Stimulated activated naive CD8-positive, alpha-beta T cell treated with anti-CD3 and anti-CD28 coated beads, Interleukin-15, amount 100 ng/mL, for 72 hours (primary cell): ENCODE results near the gene PROP1.
"Not testable (repeated sequence)": the region's sequence is repeated elsewhere in the genome, so short reads cannot be mapped to it uniquely, and the experiment has no call there.

Source experiments
- ATAC-seq: fragments of 150-1000 bp; cut with Tn5 transposase; 2 replicates; pipeline ENCODE4 v1.10.0; 2021; ENCODE audit warnings: mild to moderate bottlenecking, moderate library complexity
- DNase-seq, 2 donors: peaks; one replicate each; pipeline ENCODE4 v3.0.0; 2021 to 2022
- H3K27ac Mint-ChIP-seq, 2 donors: one replicate each; pipeline ENCODE4 v1.8.0; 2022; ENCODE audit warnings: mild to moderate bottlenecking in 2 of 2, mixed read lengths in 2 of 2, moderate library complexity in 2 of 2
- H3K27me3 Mint-ChIP-seq: one replicate; pipeline ENCODE4 v1.8.0; 2022; ENCODE audit warnings: mixed read lengths
- H3K4me1 Mint-ChIP-seq: one replicate; pipeline ENCODE4 v1.8.0; 2022; ENCODE audit warnings: mild to moderate bottlenecking, mixed read lengths
- H3K4me3 Mint-ChIP-seq, 2 donors: one replicate each; pipeline ENCODE4 v1.8.0; 2022; ENCODE audit warnings: mild to moderate bottlenecking in 2 of 2, mixed read lengths in 2 of 2, moderate library complexity in 1 of 2
- H3K9me3 Mint-ChIP-seq, 2 donors: one replicate each; pipeline ENCODE4 v1.8.0; 2022; ENCODE audit warnings: mixed read lengths in 2 of 2

The PROP1 gene

DNA sequence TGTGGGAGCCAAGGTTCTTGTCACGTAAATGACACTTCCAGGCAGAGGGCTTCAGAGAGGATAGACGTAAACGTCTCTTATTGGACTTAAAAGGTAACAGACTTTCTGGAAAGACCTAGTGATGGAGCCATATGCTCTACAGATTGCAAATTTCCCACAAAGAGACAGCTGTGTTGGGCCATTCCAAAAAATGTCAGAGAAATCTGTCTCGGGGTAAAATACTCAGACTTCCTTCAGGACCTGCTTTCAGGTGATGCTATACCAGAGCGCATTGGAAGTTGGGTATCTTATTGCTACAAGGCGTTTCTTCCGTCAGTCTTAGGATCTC, 29.2 kb downstream of the PROP1 start:
- no peak overlapping the region for H3K4me3 Mint-ChIP-seq
- H3K27me3 Mint-ChIP-seq, result peaks cover 8% of the 10 kb centered on the region
- no peak for DNase-seq
- peaks cover 7% of the 10 kb centered on the region for H3K4me1 Mint-ChIP-seq
- ATAC-seq, result no peak
- H3K9me3 Mint-ChIP-seq, result peaks cover 5 to 7% of the 10 kb centered on the region in 2 donors
- no peak overlapping the region for H3K27ac Mint-ChIP-seq

DNA sequence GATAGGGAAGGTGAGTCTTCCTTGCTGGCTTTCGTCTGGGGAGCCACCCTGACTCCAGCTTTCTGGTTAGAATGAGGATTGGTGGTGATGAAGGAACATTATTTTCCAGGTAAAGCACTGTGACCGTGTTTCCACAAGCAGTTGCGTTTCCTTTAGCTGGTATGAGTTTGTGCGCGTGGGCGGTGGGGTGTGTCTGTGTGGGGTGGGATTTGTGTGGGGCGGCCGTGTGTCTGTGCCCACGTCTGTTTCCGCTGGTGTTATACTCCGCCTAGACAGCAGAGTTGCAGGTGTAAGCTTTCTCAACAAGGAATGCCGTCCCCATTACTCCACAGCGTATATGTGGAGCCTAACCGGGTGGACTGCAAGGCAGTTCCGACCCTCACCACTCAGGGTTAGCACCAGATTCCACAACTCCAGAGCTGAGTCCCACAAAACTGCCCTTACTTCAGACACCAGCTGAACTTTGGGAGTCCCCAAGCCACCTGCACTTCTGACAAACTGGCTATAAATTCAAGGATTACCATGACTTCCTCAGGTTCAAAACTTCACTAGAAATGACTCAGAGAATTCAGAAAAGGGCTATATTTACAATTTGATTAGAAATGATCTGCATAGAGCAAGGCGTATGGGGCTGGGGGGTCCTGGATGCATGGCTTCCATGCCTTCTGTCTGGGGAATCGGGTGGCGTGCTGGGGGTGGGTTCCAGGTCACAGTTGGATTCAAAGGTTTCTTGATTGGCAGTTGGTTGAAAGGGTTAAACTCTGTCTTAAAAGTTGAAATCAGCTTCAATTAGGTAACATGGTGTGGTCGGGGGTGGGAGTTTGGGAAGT, 29.8 kb downstream of the PROP1 start:
- ATAC-seq (no peak), DNase-seq (no peak)
- peaks cover 2% of the 10 kb centered on the region for H3K27me3 Mint-ChIP-seq
- peaks cover 1 to 4% of the 10 kb centered on the region in 2 donors for H3K9me3 Mint-ChIP-seq
- H3K27ac Mint-ChIP-seq, result peak overlapping the region in 1 of 2 donors; percentile 20
- H3K4me3 Mint-ChIP-seq, result no peak overlapping the region
- H3K4me1 Mint-ChIP-seq, result peaks cover 7% of the 10 kb centered on the region

DNA sequence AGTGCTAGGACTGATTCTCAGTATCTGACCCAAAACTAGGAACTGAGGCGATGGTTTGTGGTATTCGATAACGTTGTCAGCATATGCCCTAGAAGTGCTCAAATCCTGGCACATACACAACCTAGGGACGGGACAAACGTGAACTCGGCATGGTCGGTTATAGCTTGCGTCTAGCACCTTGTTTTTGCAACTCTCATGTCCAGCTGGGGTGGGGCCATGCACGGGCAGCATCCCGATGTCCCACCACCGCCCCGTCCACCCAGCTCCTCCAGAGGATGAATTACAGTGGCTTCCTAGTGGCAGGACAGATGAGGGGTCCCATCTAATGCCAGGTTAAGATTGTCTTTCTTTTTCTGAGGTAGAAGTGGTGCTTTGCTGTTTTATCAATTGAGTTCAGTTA, 31.6 kb downstream of the PROP1 start:
- Mint-ChIP-seq H3K9me3 (peaks cover 0 to 9% of the 10 kb centered on the region in 2 donors), H3K4me3 (no peak overlapping the region), H3K27me3 (no peaks in the 10 kb centered on the region), H3K27ac (no peak overlapping the region), H3K4me1 (peaks cover 7% of the 10 kb centered on the region)
- DNase-seq, result no peak
- no peak for ATAC-seq

DNA sequence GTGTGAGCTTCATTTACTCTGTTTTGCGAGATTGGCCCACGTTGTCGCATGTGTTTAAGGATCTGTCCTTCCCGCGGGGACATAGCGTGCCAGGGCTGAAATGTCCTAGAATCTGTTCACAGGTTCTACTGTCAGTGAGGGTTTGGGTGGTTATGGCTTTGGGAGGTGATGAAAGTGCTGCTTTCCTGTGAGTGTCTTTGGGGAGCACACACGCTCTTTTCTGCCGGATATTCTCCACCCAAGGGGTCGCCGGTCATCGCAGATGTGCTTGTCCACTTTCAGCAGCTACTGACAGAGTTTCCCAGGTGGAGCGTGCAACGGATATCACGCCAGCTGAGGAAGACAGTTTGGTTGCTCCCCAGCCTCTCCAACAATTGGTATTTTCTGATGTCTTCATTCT, 32.1 kb downstream of the PROP1 start:
- no peak overlapping the region for H3K4me3 Mint-ChIP-seq
- peaks cover 0 to 9% of the 10 kb centered on the region in 2 donors for H3K9me3 Mint-ChIP-seq
- no peak overlapping the region for H3K27ac Mint-ChIP-seq
- DNase-seq (no peak), ATAC-seq (no peak)
- H3K4me1 Mint-ChIP-seq, result peaks cover 7% of the 10 kb centered on the region
- no peaks in the 10 kb centered on the region for H3K27me3 Mint-ChIP-seq

DNA sequence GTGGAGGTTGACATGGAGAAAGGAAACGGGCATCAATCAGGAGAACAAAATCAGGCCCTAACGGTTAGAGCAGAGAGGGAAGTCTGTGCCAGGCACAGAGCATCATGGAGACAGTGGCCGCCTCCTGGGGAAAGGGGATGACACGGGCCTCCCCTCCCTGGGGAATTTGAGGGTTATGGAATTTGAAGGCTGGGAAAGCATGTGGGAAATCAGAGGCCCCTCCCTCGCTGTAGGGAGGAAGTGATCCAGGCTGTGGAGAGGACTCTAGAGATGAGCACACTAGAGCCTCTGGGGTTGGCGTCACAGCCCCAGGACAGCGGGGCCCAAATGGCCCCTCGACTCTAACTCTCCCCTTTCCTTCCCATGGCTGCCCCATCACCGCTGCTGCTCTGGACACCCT, 36.7 kb downstream of the PROP1 start:
- H3K9me3 Mint-ChIP-seq, result peaks cover 0 to 9% of the 10 kb centered on the region in 2 donors
- no peaks in the 10 kb centered on the region for H3K27me3 Mint-ChIP-seq
- H3K4me1 Mint-ChIP-seq, result no peaks in the 10 kb centered on the region
- DNase-seq (no peak), ATAC-seq (no peak)
- no peak overlapping the region for H3K4me3 Mint-ChIP-seq
- H3K27ac Mint-ChIP-seq, result no peak overlapping the region

DNA sequence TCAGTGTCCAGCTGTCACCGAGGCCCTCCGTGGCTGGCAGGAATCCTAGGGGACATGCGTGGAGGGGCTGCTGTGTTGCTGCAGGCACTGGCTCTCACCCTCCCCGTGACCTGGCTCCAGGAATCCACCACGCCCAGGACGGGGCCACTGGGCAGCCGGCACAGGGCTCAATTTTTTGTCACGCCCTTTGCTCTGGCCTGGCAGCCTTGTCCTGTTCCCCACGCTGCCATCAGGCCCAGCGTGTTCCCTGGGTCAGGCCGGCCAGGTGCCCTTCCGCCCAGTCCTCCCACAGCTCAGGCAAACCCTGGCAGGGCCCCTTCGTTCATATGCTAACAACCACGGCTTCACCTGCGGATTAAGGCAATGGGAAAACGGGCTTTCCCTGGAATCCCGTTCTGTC, 37.3 kb downstream of the PROP1 start:
- no peak for DNase-seq
- no peak for ATAC-seq
- no peaks in the 10 kb centered on the region for H3K27me3 Mint-ChIP-seq
- peaks cover 0 to 9% of the 10 kb centered on the region in 2 donors for H3K9me3 Mint-ChIP-seq
- H3K4me3 Mint-ChIP-seq, result no peak overlapping the region
- no peaks in the 10 kb centered on the region for H3K4me1 Mint-ChIP-seq
- H3K27ac Mint-ChIP-seq, result no peak overlapping the region

DNA sequence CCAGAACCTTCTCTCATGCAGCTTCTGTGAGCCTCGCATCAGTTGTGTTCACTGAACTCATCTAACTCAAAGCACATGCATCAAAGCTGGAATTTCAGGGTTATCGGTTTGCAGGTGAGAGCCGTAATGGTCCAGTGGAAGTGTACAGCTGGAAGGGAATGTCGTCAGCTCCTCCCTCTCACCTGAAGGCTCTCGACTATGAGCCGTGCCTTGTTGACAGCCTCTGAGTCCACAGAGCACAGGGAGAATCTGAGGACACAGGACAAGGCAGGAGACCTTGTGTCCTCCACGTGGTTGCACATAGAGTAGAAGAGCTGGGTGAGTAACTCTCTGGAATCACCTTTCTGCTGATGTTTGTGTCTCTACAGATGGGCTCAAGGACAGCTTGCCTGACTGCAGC, 38.8 kb downstream of the PROP1 start:
- Mint-ChIP-seq H3K4me1 (no peaks in the 10 kb centered on the region), H3K9me3 (peaks cover 0 to 9% of the 10 kb centered on the region in 2 donors), H3K4me3 (no peak overlapping the region), H3K27ac (no peak overlapping the region), H3K27me3 (no peaks in the 10 kb centered on the region)
- no peak for ATAC-seq
- no peak for DNase-seq

DNA sequence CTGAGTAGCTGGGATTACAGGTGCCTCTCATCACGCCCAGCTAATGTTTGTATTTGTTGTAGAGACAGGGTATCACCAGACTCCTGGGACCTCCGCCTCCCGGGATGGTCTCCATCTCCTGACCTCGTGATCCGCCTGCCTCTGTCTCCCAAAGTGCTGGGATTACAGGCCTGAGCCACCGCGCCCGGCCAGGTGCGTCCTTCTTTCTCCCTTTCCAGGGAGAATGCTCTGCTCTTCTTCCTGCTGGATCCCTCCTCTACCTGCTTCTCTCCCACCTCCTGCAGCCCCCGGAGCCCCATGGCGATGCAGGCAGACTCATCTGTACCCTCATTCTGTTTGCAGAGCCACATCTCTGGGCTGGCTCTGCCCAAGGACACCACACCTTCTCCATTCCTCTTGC, 42.9 kb downstream of the PROP1 start:
- peak overlapping the region in 1 of 2 donors; percentile 42 for H3K27ac Mint-ChIP-seq
- not testable (repeated sequence) for ATAC-seq, DNase-seq, H3K9me3 Mint-ChIP-seq, H3K27me3 Mint-ChIP-seq, H3K4me1 Mint-ChIP-seq, H3K4me3 Mint-ChIP-seq

DNA sequence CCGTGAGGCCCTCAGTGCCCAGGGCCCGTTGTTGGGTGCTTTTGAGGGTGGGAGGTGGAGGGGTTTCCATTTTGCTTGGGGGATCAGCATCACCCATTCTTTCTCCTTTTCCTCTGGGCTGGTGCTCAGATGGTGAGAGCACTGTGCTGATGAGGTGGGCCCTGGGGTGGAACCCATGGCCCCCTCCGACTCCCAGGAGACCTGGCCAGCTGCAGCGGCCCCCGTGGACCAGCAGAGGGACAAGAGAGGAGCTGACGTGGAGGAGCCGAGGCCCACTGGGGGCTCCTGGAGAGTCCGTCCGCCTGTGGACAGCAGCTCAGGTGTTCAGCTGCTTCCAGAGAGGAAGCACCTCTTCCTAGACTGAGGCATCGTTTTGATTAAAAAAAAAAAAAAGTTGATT, 46.4 kb downstream of the PROP1 start:
- not testable (repeated sequence) for DNase-seq, H3K27me3 Mint-ChIP-seq, H3K9me3 Mint-ChIP-seq, H3K4me3 Mint-ChIP-seq, H3K27ac Mint-ChIP-seq, H3K4me1 Mint-ChIP-seq, ATAC-seq

DNA sequence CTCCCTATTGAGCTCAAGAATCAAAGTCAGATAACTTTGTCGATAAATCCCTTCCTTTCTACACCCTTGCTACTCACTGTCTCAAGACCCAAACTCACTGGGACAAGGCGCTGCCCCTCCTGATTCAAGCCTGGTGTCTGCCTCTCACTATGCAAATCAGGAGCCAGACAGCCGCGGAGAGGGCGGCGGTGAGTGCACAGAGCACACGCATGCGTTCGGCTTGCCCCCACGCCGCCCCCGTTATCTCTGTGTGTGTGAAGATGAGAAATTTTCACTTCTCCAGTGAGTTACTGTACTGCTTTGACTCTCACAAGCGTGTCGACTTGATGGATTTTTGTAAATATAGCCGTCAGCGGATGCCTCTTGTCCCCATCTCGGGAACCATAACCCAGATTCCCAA, 47.0 kb downstream of the PROP1 start:
- H3K9me3 Mint-ChIP-seq, H3K4me1 Mint-ChIP-seq, H3K27me3 Mint-ChIP-seq, H3K27ac Mint-ChIP-seq, ATAC-seq, DNase-seq, H3K4me3 Mint-ChIP-seq: not testable (repeated sequence)

DNA sequence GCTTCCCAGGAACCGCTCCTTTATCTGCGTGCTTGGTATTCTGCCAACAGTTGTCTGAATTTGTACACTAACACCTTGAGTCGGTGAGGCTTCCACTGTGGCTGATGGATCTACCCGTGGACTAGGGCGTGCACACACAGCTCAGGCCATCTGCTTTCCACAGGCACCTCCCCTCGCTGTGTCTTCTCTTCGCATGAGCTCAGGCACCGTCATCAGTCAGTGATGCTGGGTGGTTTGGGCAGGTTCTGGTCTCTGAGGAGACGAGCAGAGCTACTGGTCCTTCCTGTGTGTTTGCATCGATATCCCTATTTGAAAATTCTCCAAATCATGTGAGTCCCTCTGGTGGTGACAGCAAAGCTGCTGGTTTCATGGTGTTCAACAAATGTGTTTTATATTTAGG, 48.1 kb downstream of the PROP1 start:
- not testable (repeated sequence) for H3K27ac Mint-ChIP-seq, DNase-seq, H3K9me3 Mint-ChIP-seq, ATAC-seq, H3K27me3 Mint-ChIP-seq, H3K4me3 Mint-ChIP-seq
- H3K4me1 Mint-ChIP-seq, result peaks cover 16% of the 10 kb centered on the region

DNA sequence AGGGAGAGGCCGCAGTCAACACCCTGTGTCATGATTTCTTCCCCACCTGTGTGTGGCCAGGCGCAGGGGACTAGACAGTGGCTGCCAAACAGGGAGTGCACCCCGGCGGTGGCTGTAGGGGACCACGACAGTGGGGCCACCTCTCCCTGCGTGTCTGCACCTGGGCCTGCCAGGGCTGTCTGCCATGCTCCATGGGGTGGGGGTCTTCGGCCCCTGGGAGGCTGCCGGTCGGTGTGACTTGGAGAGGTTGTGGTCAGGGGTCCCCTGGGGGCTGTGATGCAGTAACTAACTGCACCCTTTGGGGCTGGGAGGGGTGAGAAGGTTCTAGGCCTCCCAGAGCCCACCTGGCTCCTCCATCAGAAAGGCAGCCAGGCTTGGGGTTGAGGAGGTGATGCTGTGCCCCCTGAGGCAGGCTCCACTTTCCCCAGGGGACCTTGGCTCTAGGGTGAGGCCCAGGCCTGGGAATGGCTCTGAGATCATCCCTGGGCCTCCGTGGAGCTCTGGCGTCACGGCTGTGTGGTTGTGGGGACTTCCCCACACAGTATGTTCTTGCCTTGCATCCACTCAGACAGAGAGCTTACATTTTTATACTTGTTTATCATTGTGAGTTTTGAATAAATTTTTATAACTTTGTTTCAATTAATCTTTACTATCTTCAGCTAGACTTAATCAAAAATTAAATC, 50.3 kb downstream of the PROP1 start:
- peak in 1 of 2 donors; percentile 36 for DNase-seq
- not testable (repeated sequence) for H3K9me3 Mint-ChIP-seq, H3K27ac Mint-ChIP-seq, H3K27me3 Mint-ChIP-seq
- peak; percentile 55 for ATAC-seq
- Mint-ChIP-seq H3K4me3 (peak overlapping the region in 1 of 2 donors; percentile 62), H3K4me1 (peaks cover 16% of the 10 kb centered on the region)

DNA sequence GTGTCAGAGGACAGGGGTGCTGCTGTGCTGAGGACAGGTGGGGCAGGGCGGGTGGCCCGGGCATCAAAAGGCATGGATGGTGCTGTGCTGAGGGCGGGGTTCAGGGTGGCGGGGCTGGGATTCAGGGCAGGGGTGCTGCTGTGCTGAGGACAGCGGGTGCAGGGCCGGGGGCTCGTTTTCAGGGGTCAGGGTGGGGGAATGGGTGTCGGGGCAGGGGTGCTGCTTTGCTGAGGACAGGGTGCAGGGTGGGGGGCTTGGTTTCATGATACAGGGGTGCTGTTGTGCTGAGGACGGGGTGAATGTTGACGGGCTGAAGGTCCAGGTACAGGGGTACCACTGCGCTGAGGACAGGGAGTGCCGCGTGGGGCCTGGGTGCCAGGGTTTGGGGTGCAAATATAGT, 50.9 kb downstream of the PROP1 start:
- not testable (repeated sequence) for DNase-seq, ATAC-seq
- H3K4me3 Mint-ChIP-seq, result peak overlapping the region; percentile 61 to 62

DNA sequence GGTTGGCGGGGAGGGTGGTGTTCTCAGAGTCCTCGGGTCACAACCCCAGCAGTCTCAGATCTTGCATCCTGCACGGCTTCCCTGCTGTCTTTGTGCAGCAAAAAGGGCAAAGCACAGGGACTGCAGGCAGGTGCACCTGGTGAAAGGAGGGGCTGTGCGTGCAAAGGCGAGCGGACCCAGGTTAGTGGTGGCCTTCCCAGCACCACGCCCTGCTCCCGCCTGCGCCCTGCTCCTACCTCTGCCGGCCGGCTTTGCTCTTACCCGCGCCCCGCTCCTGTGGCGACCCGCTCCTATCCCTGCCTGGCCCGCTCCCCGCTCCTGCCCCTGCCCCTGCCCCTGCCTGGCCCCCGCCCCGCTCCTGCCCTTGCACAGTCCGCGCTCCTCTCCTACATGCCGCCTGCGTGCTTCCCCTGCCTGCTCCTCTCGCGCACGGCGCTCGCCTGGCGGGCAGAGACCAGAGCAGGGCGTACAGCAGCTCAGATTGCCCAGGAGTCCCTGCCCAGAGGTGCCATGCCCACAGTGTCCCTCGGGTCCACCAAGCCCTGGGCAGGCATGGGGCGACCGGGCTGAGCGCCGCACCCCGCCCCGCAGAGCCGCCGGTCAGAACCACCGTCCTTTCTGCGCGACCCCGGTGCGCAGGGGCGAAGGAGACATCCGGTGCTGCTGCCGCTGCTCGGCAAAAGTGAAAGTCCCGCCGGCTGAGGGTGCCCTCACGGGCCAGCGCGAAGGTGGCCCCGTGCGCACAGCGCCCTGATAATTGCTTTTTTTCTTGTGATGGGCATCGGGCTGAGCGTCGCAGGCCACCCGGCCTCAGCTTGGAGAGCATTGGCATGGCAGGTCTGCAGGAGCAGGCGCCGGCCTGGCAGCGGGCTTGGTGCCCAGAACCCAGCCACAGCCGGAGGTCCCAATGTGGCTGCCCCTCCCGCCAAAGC, 52.0 kb downstream of the PROP1 start:
- ATAC-seq (peak; percentile 75), DNase-seq (peak; percentile 53 to 58)
- not testable (repeated sequence) for H3K9me3 Mint-ChIP-seq, H3K27me3 Mint-ChIP-seq
- peak overlapping the region; percentile 54 to 82 for H3K27ac Mint-ChIP-seq
- H3K4me1 Mint-ChIP-seq, result peaks cover 18% of the 10 kb centered on the region
- H3K4me3 Mint-ChIP-seq, result peak overlapping the region; percentile 68 to 87

More for the DNA sequence above, 50.9 kb downstream of the PROP1 start:
- peaks cover 16% of the 10 kb centered on the region for H3K4me1 Mint-ChIP-seq
- not testable (repeated sequence) for H3K9me3 Mint-ChIP-seq, H3K27me3 Mint-ChIP-seq
- H3K27ac Mint-ChIP-seq, result peak overlapping the region in 1 of 2 donors; percentile 2

DNA sequence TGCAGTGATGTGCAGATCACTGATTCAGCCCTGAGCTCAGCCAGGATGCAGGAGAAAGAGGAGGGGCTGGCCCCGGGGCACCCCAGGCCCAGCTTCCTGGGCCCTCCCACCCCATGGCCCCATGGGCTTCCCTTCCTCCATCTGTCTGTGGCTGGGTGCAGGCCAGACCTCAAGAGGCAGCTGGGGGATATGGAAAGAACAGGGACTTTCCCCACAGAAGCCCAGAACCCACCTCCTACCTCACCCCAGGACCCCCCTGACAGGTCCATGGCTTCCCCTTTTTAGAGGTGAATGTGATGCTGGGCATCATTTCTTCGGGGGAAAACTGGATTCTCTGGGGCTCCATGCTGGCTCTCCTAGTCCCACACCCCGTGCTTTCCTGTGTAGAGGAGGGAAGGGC, 53.1 kb downstream of the PROP1 start:
- not testable (repeated sequence) for H3K27ac Mint-ChIP-seq, H3K27me3 Mint-ChIP-seq, DNase-seq, H3K9me3 Mint-ChIP-seq
- ATAC-seq, result peak; percentile 49
- Mint-ChIP-seq H3K4me1 (peaks cover 26% of the 10 kb centered on the region), H3K4me3 (peak overlapping the region; percentile 33 to 87)
